Endodermal cell (in vitro differentiated cells): ENCODE data around the gene FNBP1L. TPM values are rescaled to one million over a fixed set of nuclear protein-coding genes. Genes with fewer than 3 reads are reported as not detected.

Experiments
- DNase-seq: peaks from one replicate; pipeline ENCODE4 v3.0.0-alpha.2; 2017
- H3K27ac ChIP-seq: 2 replicates; pipeline ENCODE4 v1.5.1; 2013; ENCODE audit warnings: mild to moderate bottlenecking, low read depth, low read length, moderate library complexity
- H3K27me3 ChIP-seq: 2 replicates; pipeline ENCODE4 v1.6.1; 2013; ENCODE audit warnings: mild to moderate bottlenecking, low read length, moderate library complexity; ENCODE audit not compliant: insufficient read depth, control insufficient read depth, poor library complexity, severe bottlenecking
- H3K36me3 ChIP-seq: 2 replicates; pipeline ENCODE4 v1.7.0; 2013; ENCODE audit warnings: mild to moderate bottlenecking, low read length, moderate library complexity; ENCODE audit not compliant: control insufficient read depth, insufficient read depth
- H3K4me1 ChIP-seq: one replicate; pipeline ENCODE4 v1.7.0; 2013; ENCODE audit warnings: low read length; ENCODE audit not compliant: control insufficient read depth, insufficient read depth
- H3K4me3 ChIP-seq: 2 replicates; pipeline ENCODE4 v1.5.1; 2013; ENCODE audit warnings: mild to moderate bottlenecking, low read length, moderate library complexity
- H3K9ac ChIP-seq: 2 replicates; pipeline ENCODE4 v1.6.1; 2013; ENCODE audit warnings: mild to moderate bottlenecking, low read length, moderate library complexity; ENCODE audit not compliant: poor library complexity, severe bottlenecking; ENCODE audit errors: extremely low read depth
- H3K9me3 ChIP-seq: 2 replicates; pipeline ENCODE4 v1.6.1; 2013; ENCODE audit warnings: mild to moderate bottlenecking, low read length, moderate library complexity; ENCODE audit not compliant: control insufficient read depth
- H3K27ac Mint-ChIP-seq: 2 replicates; pipeline ENCODE4 v1.8.0; 2020; ENCODE audit warnings: mixed read lengths
- H3K27me3 Mint-ChIP-seq: 2 replicates; pipeline ENCODE4 v1.8.0; 2021; ENCODE audit warnings: mild to moderate bottlenecking, mixed read lengths; ENCODE audit not compliant: insufficient read depth
- H3K36me3 Mint-ChIP-seq: 2 replicates; pipeline ENCODE4 v1.8.0; 2020; ENCODE audit warnings: low read depth, mixed read lengths
- H3K4me1 Mint-ChIP-seq: 2 replicates; pipeline ENCODE4 v1.8.0; 2020; ENCODE audit warnings: mixed read lengths
- H3K4me3 Mint-ChIP-seq: 2 replicates; pipeline ENCODE4 v1.8.0; 2020; ENCODE audit warnings: mild to moderate bottlenecking, moderate library complexity, mixed read lengths
- H3K9me3 Mint-ChIP-seq: 2 replicates; pipeline ENCODE4 v1.8.0; 2020; ENCODE audit warnings: mild to moderate bottlenecking, mixed read lengths
- WGBS, 2 experiments: methylation state at CpG; one replicate each; pipeline versions ENCODE4 v1.1.5 to v1.1.7; 2013; ENCODE audit warnings: missing lambda C conversion rate in 2 of 2, mixed read lengths in 1 of 2; ENCODE audit not compliant: insufficient coverage in 1 of 2, insufficient read length in 1 of 2; 5-methylcytosine and 5-hydroxymethylcytosine counted together
- total RNA-seq, 2 donors: library from RNA; stranded (reverse); fragmentation: NEBNext Ultra II Directional in 1 of 2; extraction: Animal tissue kit (Norgen Biotek cat#: 25700) in 1 of 2; gene quantifications; 2 replicates in 1 of 2; 3 replicates in 1 of 2; pipeline ENCODE4 v1.2.1, GENCODE V29; 2021
- TF ChIP-seq, protein P1 (sequence below): fragments of 200-600 bp; sonication (generic); conservative IDR thresholded peaks from 2 replicates; pipeline ENCODE4 v1.5.0; 2021; ENCODE audit warnings: antibody characterized with exemption, mild to moderate bottlenecking

Gene FNBP1L
- total RNA-seq, 2 donors from 2014 or later: 96.8 to 107 TPM

DNA sequence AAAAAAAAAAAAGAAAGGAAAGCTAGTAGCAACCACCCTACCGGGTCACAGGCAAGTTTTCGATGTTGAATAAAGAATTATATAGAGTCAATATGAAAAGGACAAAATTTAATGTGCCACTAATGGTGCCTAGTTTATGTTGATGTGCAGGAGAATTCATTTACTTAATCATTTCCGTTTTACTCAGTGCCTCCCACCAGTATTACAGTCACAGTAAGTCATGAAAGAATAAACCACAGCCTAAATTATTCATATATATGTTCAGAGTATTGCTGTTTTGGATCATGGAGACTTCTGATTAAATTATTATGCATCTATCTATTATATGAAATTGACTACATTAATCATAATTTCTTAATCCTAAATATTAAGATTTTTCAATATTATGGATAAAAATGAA is 35.3 kb downstream of the FNBP1L start:
- Histone ChIP-seq H3K27me3 (no peaks in the 10 kb centered on the region), H3K36me3 (peaks cover 43% of the 10 kb centered on the region), H3K4me1 (no peaks in the 10 kb centered on the region), H3K27ac (no peak overlapping the region), H3K9me3 (peaks cover 42% of the 10 kb centered on the region), H3K4me3 (no peak overlapping the region), H3K9ac (no peak overlapping the region)
- no peak for DNase-seq
- no peak overlapping the region for H3K27ac Mint-ChIP-seq
- H3K4me3 Mint-ChIP-seq: no peak overlapping the region
- WGBS, 2 experiments: 92 to 100% methylated on average over 1 to 3 of the region's 3 CpGs
- TF ChIP-seq, protein P1, sequence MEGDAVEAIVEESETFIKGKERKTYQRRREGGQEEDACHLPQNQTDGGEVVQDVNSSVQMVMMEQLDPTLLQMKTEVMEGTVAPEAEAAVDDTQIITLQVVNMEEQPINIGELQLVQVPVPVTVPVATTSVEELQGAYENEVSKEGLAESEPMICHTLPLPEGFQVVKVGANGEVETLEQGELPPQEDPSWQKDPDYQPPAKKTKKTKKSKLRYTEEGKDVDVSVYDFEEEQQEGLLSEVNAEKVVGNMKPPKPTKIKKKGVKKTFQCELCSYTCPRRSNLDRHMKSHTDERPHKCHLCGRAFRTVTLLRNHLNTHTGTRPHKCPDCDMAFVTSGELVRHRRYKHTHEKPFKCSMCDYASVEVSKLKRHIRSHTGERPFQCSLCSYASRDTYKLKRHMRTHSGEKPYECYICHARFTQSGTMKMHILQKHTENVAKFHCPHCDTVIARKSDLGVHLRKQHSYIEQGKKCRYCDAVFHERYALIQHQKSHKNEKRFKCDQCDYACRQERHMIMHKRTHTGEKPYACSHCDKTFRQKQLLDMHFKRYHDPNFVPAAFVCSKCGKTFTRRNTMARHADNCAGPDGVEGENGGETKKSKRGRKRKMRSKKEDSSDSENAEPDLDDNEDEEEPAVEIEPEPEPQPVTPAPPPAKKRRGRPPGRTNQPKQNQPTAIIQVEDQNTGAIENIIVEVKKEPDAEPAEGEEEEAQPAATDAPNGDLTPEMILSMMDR: no peak
- no peaks in the 10 kb centered on the region for H3K27me3 Mint-ChIP-seq
- H3K36me3 Mint-ChIP-seq: peaks cover 36% of the 10 kb centered on the region
- H3K4me1 Mint-ChIP-seq: peaks cover 6% of the 10 kb centered on the region
- peaks cover 32% of the 10 kb centered on the region for H3K9me3 Mint-ChIP-seq

DNA sequence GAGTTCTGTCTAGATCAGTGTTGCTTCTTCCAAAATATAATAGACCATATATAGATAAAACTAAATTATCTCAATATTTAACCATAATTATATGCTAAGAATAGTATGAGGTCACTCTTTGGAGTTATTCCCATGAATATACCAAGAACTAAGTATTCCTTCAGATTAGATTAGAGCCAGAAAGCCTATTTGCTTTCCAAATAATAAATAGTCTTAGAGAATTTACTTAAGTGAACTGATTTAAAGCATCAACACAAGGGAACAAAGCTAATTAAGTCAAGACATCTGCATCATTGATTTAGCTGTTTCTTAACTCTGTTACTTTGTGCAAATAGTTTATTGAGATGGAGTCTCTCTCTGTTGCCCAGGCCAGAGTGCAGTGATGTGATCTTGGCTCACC is 35.7 kb downstream of the FNBP1L start:
- DNase-seq: no peak
- no peaks in the 10 kb centered on the region for H3K4me1 ChIP-seq
- H3K9ac ChIP-seq: no peak overlapping the region
- H3K27ac Mint-ChIP-seq: no peak overlapping the region
- peak overlapping the region; percentile 5 for H3K4me3 ChIP-seq
- peaks cover 32% of the 10 kb centered on the region for H3K36me3 Mint-ChIP-seq
- TF ChIP-seq, protein P1: no peak
- H3K27ac ChIP-seq: no peak overlapping the region
- peaks cover 39% of the 10 kb centered on the region for H3K36me3 ChIP-seq
- H3K9me3 Mint-ChIP-seq: peaks cover 28% of the 10 kb centered on the region
- peaks cover 9% of the 10 kb centered on the region for H3K4me1 Mint-ChIP-seq
- H3K27me3 ChIP-seq: no peaks in the 10 kb centered on the region
- H3K4me3 Mint-ChIP-seq: no peak overlapping the region
- no peaks in the 10 kb centered on the region for H3K27me3 Mint-ChIP-seq
- H3K9me3 ChIP-seq: peaks cover 38% of the 10 kb centered on the region

DNA sequence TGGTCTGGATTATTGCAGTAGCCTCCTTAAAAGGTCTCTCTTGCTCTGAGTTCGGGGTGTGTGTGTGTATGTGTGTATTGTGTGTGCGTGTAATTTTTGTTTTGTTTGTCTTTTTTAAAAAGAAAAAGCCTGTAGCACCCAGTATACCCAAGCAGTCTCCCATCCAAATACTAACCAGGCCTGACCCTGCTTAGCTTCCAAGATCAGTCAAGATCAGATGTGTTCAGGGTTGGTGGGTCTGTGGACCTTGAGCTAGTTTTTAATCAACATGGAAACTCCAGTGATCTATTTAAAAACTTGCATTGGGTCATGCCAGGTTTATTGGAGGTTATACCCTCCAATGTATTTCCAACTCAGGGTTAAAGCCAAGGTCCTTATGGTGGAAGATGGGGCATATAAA is 40.3 kb downstream of the FNBP1L start:
- Mint-ChIP-seq H3K9me3 (no peaks in the 10 kb centered on the region), H3K36me3 (peaks cover 7% of the 10 kb centered on the region), H3K27ac (no peak overlapping the region), H3K27me3 (no peaks in the 10 kb centered on the region), H3K4me1 (peaks cover 14% of the 10 kb centered on the region), H3K4me3 (no peak overlapping the region)
- no peak overlapping the region for H3K9ac ChIP-seq
- DNase-seq: no peak
- no CpG with 5 or more reads among the region's 2 CpGs for WGBS, 2 experiments
- no peak overlapping the region for H3K4me3 ChIP-seq
- H3K9me3 ChIP-seq: peaks cover 2% of the 10 kb centered on the region
- H3K36me3 ChIP-seq: peaks cover 17% of the 10 kb centered on the region
- no peaks in the 10 kb centered on the region for H3K4me1 ChIP-seq
- H3K27ac ChIP-seq: no peak overlapping the region
- no peaks in the 10 kb centered on the region for H3K27me3 ChIP-seq
- TF ChIP-seq, protein P1: no peak
